CD4-positive, alpha-beta T cell (primary cell): ENCODE data around the gene SNX25. TPM values are rescaled to one million over a fixed set of nuclear protein-coding genes. Genes with fewer than 3 reads are reported as not detected.

ENCODE experiments used
- ATAC-seq: fragments of 200-7000 bp; cut with Tn5 transposase; one replicate; pipeline ENCODE4 v1.10.0; 2022; ENCODE audit warnings: mild to moderate bottlenecking; ENCODE audit not compliant: poor library complexity
- CTCF ChIA-PET: fragments of 350-600 bp; sonication (Branson Sonifier 250); formaldehyde crosslinking; loops from one replicate; lab custom pipeline; 2021; ENCODE audit warnings: antibody characterized with exemption, inconsistent platforms; lab: Charles Lee
- POLR2A ChIA-PET: fragments of 350-600 bp; sonication (Branson Sonifier 250); formaldehyde crosslinking; loops from one replicate; lab custom pipeline; 2021; ENCODE audit warnings: antibody characterized with exemption, inconsistent platforms; lab: Charles Lee
- DNase-seq, 14 experiments: peaks; one replicate each; pipeline ENCODE4 v3.0.0-alpha.2; 2013 to 2020; ENCODE audit warnings: mixed read lengths in 2 of 14
- H3K27ac ChIP-seq, 2 donors: one replicate each; pipeline versions ENCODE4 v1.5.1 to v1.7.0; 2013; ENCODE audit warnings: low read length in 2 of 2, low read depth in 1 of 2, mild to moderate bottlenecking in 1 of 2
- H3K27me3 ChIP-seq, 2 experiments: 1 replicate in 1 of 2; 2 replicates in 1 of 2; pipeline versions ENCODE4 v1.6.1 to v1.7.0; 2013; ENCODE audit warnings: low read length in 2 of 2, control low read depth in 1 of 2, mild to moderate bottlenecking in 1 of 2, moderate library complexity in 1 of 2; ENCODE audit not compliant: insufficient read depth in 2 of 2, control insufficient read depth in 1 of 2
- H3K36me3 ChIP-seq: one replicate; pipeline ENCODE4 v1.6.1; 2013; ENCODE audit warnings: low read length, control low read depth; ENCODE audit not compliant: insufficient read depth
- H3K4me1 ChIP-seq: one replicate; pipeline ENCODE4 v1.6.1; 2013; ENCODE audit warnings: low read length, control low read depth; ENCODE audit not compliant: insufficient read depth
- H3K4me3 ChIP-seq: one replicate; pipeline ENCODE4 v1.5.1; 2013; ENCODE audit warnings: mild to moderate bottlenecking, low read length, moderate library complexity
- H3K9me3 ChIP-seq, 2 experiments: 1 replicate in 1 of 2; 2 replicates in 1 of 2; pipeline versions ENCODE4 v1.6.1 to v1.7.0; 2013; ENCODE audit warnings: low read length in 2 of 2, mild to moderate bottlenecking in 2 of 2, control low read depth in 1 of 2, moderate library complexity in 1 of 2; ENCODE audit not compliant: control insufficient read depth in 1 of 2, insufficient read depth in 1 of 2
- H3K27ac Mint-ChIP-seq: one replicate; pipeline ENCODE4 v1.8.0; 2020; ENCODE audit warnings: mixed read lengths
- H3K27me3 Mint-ChIP-seq: one replicate; pipeline ENCODE4 v1.8.0; 2021; ENCODE audit warnings: mixed read lengths
- H3K36me3 Mint-ChIP-seq: one replicate; pipeline ENCODE4 v1.8.0; 2021; ENCODE audit warnings: low read depth, mixed read lengths
- H3K4me1 Mint-ChIP-seq: one replicate; pipeline ENCODE4 v1.8.0; 2021; ENCODE audit warnings: low read depth, mixed read lengths
- H3K4me3 Mint-ChIP-seq: one replicate; pipeline ENCODE4 v1.8.0; 2020; ENCODE audit warnings: mild to moderate bottlenecking, mixed read lengths
- H3K9me3 Mint-ChIP-seq: one replicate; pipeline ENCODE4 v1.8.0; 2020; ENCODE audit warnings: mixed read lengths
- CTCF ChIP-seq: fragments of 200-600 bp; IDR thresholded peaks from one replicate; pipeline ENCODE4 v1.8.0; 2022; ENCODE audit warnings: antibody characterized with exemption, mild to moderate bottlenecking
- intact Hi-C, 2 experiments: fragments of 100-400 bp; cut with DNase I in 1 of 2; cut with micrococcal nuclease in 1 of 2; formaldehyde crosslinking; loops; one replicate each; pipeline versions ENCODE4 v1.15.1 to v1.9.0; 2023 to 2025; cut with DNase I, micrococcal nuclease
- total RNA-seq, 174 experiments: library from RNA in 2 of 174; stranded (reverse) in 2 of 174; gene quantifications; one replicate each; pipeline ENCODE4 v1.2.3 and lab custom pipeline; 2021 to 2026

The SNX25 gene
- total RNA-seq, 2 experiments from 2014 or later: 7.9 to 9.1 TPM

GRCh38 chr4:185276036-185276435, 66.6 kb downstream of the SNX25 start:
- H3K4me3 ChIP-seq: no peak overlapping the region
- ChIA-PET POLR2A (no interaction called here), CTCF (no interaction called here)
- ATAC-seq: no peak
- no peak overlapping the region for H3K27ac ChIP-seq
- Mint-ChIP-seq H3K4me1 (no peaks in the 10 kb centered on the region), H3K27ac (no peak overlapping the region), H3K27me3 (no peaks in the 10 kb centered on the region), H3K4me3 (no peak overlapping the region), H3K9me3 (no peaks in the 10 kb centered on the region), H3K36me3 (peaks cover 10% of the 10 kb centered on the region)
- no peaks in the 10 kb centered on the region for H3K27me3 ChIP-seq
- peaks cover 2% of the 10 kb centered on the region for H3K36me3 ChIP-seq
- intact Hi-C loops: no loop called here
- DNase-seq: no peak
- H3K4me1 ChIP-seq: no peaks in the 10 kb centered on the region
- no peaks in the 10 kb centered on the region for H3K9me3 ChIP-seq
- no peak for TF ChIP-seq CTCF

GRCh38 chr4:185278716-185279115, 69.3 kb downstream of the SNX25 start:
- Mint-ChIP-seq H3K4me3 (no peak overlapping the region), H3K27ac (no peak overlapping the region), H3K9me3 (no peaks in the 10 kb centered on the region), H3K27me3 (no peaks in the 10 kb centered on the region), H3K36me3 (peaks cover under 1% of the 10 kb centered on the region), H3K4me1 (no peaks in the 10 kb centered on the region)
- DNase-seq (no peak), ATAC-seq (no peak)
- ChIA-PET CTCF (no interaction called here), POLR2A (no interaction called here)
- TF ChIP-seq CTCF: no peak
- Histone ChIP-seq H3K36me3 (no peaks in the 10 kb centered on the region), H3K4me1 (no peaks in the 10 kb centered on the region), H3K27ac (no peak overlapping the region), H3K27me3 (no peaks in the 10 kb centered on the region), H3K4me3 (no peak overlapping the region), H3K9me3 (no peaks in the 10 kb centered on the region)
- intact Hi-C loops: no loop called here

- no peak overlapping the region for H3K4me3 ChIP-seq
- no peaks in the 10 kb centered on the region for H3K36me3 ChIP-seq
- ATAC-seq (no peak), DNase-seq (no peak)
- Mint-ChIP-seq H3K4me1 (no peaks in the 10 kb centered on the region), H3K27me3 (no peaks in the 10 kb centered on the region), H3K9me3 (no peaks in the 10 kb centered on the region), H3K27ac (no peak overlapping the region), H3K36me3 (no peaks in the 10 kb centered on the region), H3K4me3 (no peak overlapping the region)
- H3K9me3 ChIP-seq: no peaks in the 10 kb centered on the region
- ChIA-PET CTCF (no interaction called here), POLR2A (no interaction called here)
- intact Hi-C loops: no loop called here
- no peaks in the 10 kb centered on the region for H3K4me1 ChIP-seq
- no peak for TF ChIP-seq CTCF
- no peak overlapping the region for H3K27ac ChIP-seq
- no peaks in the 10 kb centered on the region for H3K27me3 ChIP-seq
Measured at GRCh38 chr4:185280608-185281007, 71.2 kb downstream of the SNX25 start.
